Stimulated activated CD4-positive, alpha-beta T cell treated with anti-CD3 and anti-CD28 coated beads, Interleukin-4, amount 100 ng/mL, for 1 hour (primary cell): ENCODE measurements around the gene TUBB2A.

Source experiments
- DNase-seq: peaks from one replicate; pipeline ENCODE4 v3.0.0-alpha.2; 2020

Gene TUBB2A

GRCh38 chr6:3117912-3118352 lies 39.4 kb downstream of the TUBB2A start:
- no peak for DNase-seq

- no peak for DNase-seq
Measured at GRCh38 chr6:3114377-3114776, 43.0 kb downstream of the TUBB2A start.

GRCh38 chr6:3109761-3110160 lies 47.6 kb downstream of the TUBB2A start:
- no peak for DNase-seq

GRCh38 chr6:3108746-3109414 lies 48.5 kb downstream of the TUBB2A start:
- DNase-seq: no peak
